ENCODE measurements around the gene GDF2.

The GDF2 gene

DNA sequence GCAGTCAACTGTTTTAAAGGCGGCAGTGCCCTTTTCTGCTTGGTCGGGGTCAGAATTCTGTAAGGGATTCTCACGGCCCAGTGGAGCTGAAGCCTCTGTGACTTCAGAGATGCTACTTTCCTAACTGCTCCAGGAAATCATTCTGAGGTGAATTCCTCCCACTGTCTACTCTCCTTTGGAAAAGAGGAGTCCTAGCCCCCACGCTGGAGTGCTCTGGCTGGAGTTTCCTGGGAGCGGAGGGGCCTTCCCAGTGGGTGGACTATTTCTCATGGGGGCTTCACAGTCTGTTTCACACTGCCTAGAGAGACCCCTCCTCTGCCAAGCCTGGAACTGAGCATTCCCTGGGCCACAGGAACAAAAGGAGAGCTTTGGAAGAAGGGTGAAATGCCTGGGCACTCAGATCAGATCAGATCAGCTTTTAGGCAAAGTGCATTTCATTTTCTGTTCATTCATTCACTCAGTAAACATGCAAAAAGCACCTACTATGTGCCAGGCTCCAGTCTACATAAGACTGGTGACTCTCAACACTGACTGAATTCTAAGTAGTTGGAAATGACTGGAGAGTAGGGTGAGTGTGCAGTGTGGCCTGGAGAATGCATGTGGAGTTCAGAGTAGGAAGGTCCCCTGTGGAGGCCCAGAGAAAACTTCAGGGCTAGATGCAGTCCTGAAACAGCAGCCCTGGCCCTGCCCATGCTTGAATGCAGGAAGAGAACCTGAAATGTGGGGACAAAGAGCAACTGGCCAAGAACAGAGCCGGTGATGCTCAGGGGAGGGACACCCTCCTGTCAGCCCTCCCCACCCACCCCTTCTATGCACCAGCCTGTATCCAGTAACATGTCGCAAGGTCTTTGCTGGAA lies 49.6 kb downstream of the GDF2 start:
- DNase-seq: no peak

DNA sequence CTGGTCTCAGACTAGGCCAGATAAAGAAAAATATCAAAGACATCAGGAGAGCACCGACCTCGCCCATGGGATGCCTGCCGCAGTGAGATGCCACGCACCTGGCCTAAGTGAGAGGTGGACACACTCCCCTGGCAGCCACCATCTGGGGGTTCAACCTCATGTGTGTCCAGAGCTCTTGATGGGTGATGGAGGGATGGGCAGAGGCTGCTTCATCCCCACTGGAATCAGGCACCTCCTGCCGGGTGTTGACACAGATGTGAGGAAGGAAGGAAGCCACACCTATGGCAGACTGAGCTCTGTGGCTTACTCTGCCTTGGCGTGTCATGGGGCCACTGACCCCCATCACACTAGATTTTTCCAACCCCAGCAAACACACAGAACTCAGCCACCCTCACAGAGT lies 50.5 kb downstream of the GDF2 start:
- DNase-seq: no peak

DNA sequence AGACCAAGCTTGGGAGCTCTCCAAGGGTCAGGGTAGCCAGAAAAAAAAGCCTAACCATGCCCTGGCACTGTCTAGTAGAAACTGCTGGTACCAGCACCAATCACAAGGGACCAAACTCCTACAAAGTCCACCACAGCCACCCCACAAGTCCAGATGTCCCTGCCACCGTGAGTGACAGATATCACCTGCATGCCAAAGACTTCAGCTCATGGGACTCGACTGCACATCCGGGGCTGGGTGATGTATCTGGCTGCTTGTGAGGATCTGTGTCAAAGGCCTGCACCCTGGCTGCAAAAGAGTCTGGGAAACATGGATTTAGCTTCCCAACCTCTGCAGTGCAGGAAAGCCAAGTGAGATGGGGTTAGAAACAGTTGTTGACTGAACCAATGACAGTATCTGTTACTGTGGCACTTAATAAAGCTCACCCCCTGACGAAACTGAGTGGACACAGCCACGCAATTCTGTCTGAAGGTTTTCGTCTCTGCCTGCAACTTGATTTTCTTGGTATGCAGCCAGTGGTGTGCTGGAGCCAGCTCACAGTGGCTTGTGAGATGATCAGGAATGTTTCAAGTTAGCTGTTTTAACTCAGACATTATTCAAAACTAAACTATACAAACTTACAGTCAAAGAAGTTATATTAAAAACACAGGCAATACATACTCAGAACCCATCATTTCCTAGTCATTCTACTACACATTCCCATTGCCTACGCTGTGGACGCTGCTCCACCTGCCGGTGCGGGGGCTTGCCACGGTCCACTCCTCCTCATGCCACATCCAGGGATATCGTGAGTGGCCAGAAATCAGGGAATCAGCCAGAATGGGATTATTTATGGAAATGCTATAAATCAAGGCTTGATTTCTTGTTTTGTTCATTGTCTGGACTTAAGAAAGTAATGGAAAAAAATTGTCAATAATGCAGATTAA lies 52.6 kb downstream of the GDF2 start:
- no peak for DNase-seq

DNA sequence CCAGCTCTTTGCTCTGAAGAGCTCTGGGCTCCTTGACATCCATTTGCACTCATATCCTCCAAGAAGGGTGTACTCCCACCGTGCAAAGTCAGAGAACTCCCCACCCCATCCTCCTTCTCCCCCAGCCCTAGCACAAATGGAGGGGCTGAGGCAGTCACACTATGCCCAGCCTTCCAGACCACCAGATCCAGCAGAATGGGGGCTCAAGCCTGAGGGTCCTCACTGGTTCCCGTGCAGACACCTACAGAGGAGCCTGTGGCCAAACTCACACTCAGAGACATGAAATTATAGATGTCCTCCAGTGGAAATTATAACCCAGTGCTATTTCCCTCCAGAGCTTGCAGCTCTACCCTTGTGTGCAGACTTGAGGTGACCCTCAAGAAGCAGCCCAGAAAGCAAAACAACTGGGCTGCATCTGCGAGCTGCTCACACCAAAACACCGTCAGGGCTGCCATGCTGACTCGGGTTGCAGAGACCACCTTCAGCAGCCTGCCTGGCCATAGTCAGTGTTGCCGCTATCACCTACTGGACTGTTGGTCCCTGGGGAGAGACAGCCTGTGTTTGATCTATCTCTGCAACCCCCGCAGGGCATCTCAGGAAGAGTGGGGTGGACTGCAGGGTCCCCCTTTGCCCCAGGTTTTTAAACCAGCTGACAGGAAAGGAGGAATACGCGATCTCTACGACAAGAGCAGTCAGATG lies 54.4 kb downstream of the GDF2 start:
- DNase-seq: no peak
